AG09309 (cell line): Measurements from ENCODE around the gene CIAO2B.

Source experiments
- DNase-seq: peaks from one replicate; pipeline ENCODE4 v3.0.0-alpha.2; 2010; ENCODE audit warnings: low read depth
- H3K4me3 ChIP-seq: 2 replicates; pipeline ENCODE4 v1.5.1; 2011; ENCODE audit warnings: mild to moderate bottlenecking, low read depth, low read length, moderate library complexity; ENCODE audit not compliant: control insufficient read depth
- CTCF ChIP-seq: IDR thresholded peaks from 2 replicates; pipeline ENCODE4 v1.5.1; 2011; ENCODE audit warnings: mild to moderate bottlenecking, low read depth, low read length, inconsistent platforms; ENCODE audit not compliant: insufficient read depth, control insufficient read depth; ENCODE audit errors: missing control alignments

CIAO2B gene

GRCh38 chr16:66913081-66913480 lies 21.1 kb downstream of the CIAO2B start:
- no peak for DNase-seq
- TF ChIP-seq CTCF, result no peak
- no peak overlapping the region for H3K4me3 ChIP-seq

GRCh38 chr16:66911801-66912200 lies 22.4 kb downstream of the CIAO2B start:
- no peak for TF ChIP-seq CTCF
- no peak overlapping the region for H3K4me3 ChIP-seq
- no peak for DNase-seq

- DNase-seq, result no peak
- no peak overlapping the region for H3K4me3 ChIP-seq
- no peak for TF ChIP-seq CTCF
Measured at GRCh38 chr16:66911112-66911511, 23.1 kb downstream of the CIAO2B start.

- TF ChIP-seq CTCF, result no peak
- DNase-seq, result no peak
- no peak overlapping the region for H3K4me3 ChIP-seq
Measured at GRCh38 chr16:66910175-66910940, 23.8 kb downstream of the CIAO2B start.

- H3K4me3 ChIP-seq, result no peak overlapping the region
- TF ChIP-seq CTCF, result no peak
- DNase-seq, result no peak
Measured at GRCh38 chr16:66908762-66909559, 25.2 kb downstream of the CIAO2B start.

- no peak for DNase-seq
- no peak overlapping the region for H3K4me3 ChIP-seq
- TF ChIP-seq CTCF, result no peak
Measured at GRCh38 chr16:66908116-66908515, 26.1 kb downstream of the CIAO2B start.
